Measurements from ENCODE around the gene PRKAB1. TPM values are rescaled to one million over a fixed set of nuclear protein-coding genes. Genes with fewer than 3 reads are reported as not detected.

Gene PRKAB1
- total RNA-seq, 1 experiment from 2014 or later, result 25.0 TPM

DNA sequence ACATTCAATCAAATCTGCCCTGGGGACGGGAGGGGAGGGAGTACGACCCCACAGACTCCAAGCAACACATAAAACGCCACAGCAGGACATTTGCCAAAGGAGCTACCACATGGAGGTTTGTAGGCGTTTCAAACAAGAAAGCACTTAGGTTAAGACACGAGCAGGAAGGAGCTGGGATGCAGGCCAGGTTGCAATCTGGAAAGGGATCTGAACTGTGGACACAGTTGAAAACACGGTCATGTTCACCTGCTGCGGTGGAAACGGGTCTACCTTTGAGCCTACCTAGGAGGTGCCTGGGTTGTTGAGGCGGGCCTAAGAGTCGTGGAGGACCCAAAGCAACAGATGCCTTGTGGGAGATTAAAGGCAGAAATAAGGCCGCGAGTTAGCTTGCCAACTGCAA lies 18.4 kb downstream of the PRKAB1 start:
- no peak overlapping the region for H3K4me2 ChIP-seq (ENCODE audit: low read length)
- ChIA-PET CTCF (interaction anchor here (1.9 kb wide), 1 partner anchor 9 kb away, joined by 6 read pairs; no protein-coding TSS in a partner anchor), POLR2A (no interaction called here), RAD21 (ENCODE audit: low non-redundant PET in 1 of 2, low total read pairs in 2 of 2, uncharacterized antibody in 2 of 2, unreplicated experiment in 2 of 2) (no interaction called here)
- no peaks in the 10 kb centered on the region for H3K79me2 ChIP-seq (ENCODE audit: insufficient read depth, low read length)
- H3K9ac ChIP-seq (ENCODE audit: low read length), result no peak overlapping the region
- no peak overlapping the region for H2AFZ ChIP-seq (ENCODE audit: low read depth, low read length, poor library complexity, severe bottlenecking)
- DNase-seq (ENCODE audit: low read depth, low spot score), result no peak
- TF ChIP-seq ELF1 (IDR thresholded peaks at IDR 0.05; ENCODE audit: borderline replicate concordance, low read depth) (no peak), CBX3 (IDR thresholded peaks at IDR 0.05; ENCODE audit: low read depth) (no peak), ZNF274 (IDR thresholded peaks at IDR 0.05; ENCODE audit: low read depth, low read length) (no peak), EZH2phosphoT487 (IDR thresholded peaks at IDR 0.05; ENCODE audit: borderline replicate concordance) (no peak), SP1 (IDR thresholded peaks at IDR 0.05; ENCODE audit: low read depth) (no peak), ZBTB33 (IDR thresholded peaks at IDR 0.05; ENCODE audit: extremely low read depth, insufficient replicate concordance, low read length) (no peak), CEBPB (IDR thresholded peaks at IDR 0.05; ENCODE audit: low read depth) (no peak), TCF7L2 (IDR thresholded peaks at IDR 0.05; ENCODE audit: borderline replicate concordance, extremely low read depth, insufficient read depth, insufficient read length) (no peak), POLR2AphosphoS5 (IDR thresholded peaks at IDR 0.05; ENCODE audit: low read depth, low read length) (no peak), REST (IDR thresholded peaks at IDR 0.05; ENCODE audit: low read depth) (no peak), SIN3A (IDR thresholded peaks at IDR 0.05; ENCODE audit: low read depth) (no peak), YY1 (IDR thresholded peaks at IDR 0.05; ENCODE audit: extremely low read depth, insufficient replicate concordance, low read depth, low read length) (no peak), RAD21 (IDR thresholded peaks at IDR 0.05; ENCODE audit: low read depth) (no peak), SRF (IDR thresholded peaks at IDR 0.05; ENCODE audit: low read depth) (no peak), ZFX (IDR thresholded peaks at IDR 0.05) (no peak)
- TF ChIP-seq, protein P1, sequence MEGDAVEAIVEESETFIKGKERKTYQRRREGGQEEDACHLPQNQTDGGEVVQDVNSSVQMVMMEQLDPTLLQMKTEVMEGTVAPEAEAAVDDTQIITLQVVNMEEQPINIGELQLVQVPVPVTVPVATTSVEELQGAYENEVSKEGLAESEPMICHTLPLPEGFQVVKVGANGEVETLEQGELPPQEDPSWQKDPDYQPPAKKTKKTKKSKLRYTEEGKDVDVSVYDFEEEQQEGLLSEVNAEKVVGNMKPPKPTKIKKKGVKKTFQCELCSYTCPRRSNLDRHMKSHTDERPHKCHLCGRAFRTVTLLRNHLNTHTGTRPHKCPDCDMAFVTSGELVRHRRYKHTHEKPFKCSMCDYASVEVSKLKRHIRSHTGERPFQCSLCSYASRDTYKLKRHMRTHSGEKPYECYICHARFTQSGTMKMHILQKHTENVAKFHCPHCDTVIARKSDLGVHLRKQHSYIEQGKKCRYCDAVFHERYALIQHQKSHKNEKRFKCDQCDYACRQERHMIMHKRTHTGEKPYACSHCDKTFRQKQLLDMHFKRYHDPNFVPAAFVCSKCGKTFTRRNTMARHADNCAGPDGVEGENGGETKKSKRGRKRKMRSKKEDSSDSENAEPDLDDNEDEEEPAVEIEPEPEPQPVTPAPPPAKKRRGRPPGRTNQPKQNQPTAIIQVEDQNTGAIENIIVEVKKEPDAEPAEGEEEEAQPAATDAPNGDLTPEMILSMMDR (IDR thresholded peaks at IDR 0.05 in 2 of 3, conservative IDR thresholded peaks at IDR 0.05 in 1 of 3; ENCODE audit: borderline replicate concordance in 1 of 3, insufficient read depth in 1 of 3, low read depth in 2 of 3, low read length in 2 of 3), result no peak
- TF ChIP-seq, protein P2, sequence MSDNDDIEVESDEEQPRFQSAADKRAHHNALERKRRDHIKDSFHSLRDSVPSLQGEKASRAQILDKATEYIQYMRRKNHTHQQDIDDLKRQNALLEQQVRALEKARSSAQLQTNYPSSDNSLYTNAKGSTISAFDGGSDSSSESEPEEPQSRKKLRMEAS (IDR thresholded peaks at IDR 0.05), result no peak
- no peaks in the 10 kb centered on the region for H3K9me3 ChIP-seq (ENCODE audit: control insufficient read depth in 1 of 2, insufficient read depth in 1 of 2, low read depth in 1 of 2, low read length in 2 of 2)
- H3K27me3 ChIP-seq (ENCODE audit: insufficient read depth, low read length), result no peaks in the 10 kb centered on the region
- no peaks in the 10 kb centered on the region for H3K9me2 ChIP-seq (ENCODE audit: insufficient read depth)
- no peak overlapping the region for H3K27ac ChIP-seq (ENCODE audit: low read depth, low read length)
- H3K4me3 ChIP-seq (replicated peaks in 1 of 2; ENCODE audit: low read depth in 1 of 2, low read length in 2 of 2), result no peak overlapping the region
- no peaks in the 10 kb centered on the region for H3K4me1 ChIP-seq (ENCODE audit: control insufficient read depth in 1 of 2, insufficient read depth in 2 of 2, low read length in 2 of 2)
- no TSS peak for BruUV-seq (replicated peaks)
- peaks cover 9 to 18% of the 10 kb centered on the region in 2 experiments; a peak in 3 of 4 replicates for H3K36me3 ChIP-seq (ENCODE audit: control insufficient read depth in 1 of 2, insufficient read depth in 2 of 2, low read length in 2 of 2)
- no peaks in the 10 kb centered on the region for H4K20me1 ChIP-seq (ENCODE audit: insufficient read depth)
- intact Hi-C loops (cut with micrococcal nuclease), result no loop called here
- ATAC-seq, result no peak

All from HCT116 (cell line).